Neural progenitor cell (in vitro differentiated cells): ENCODE measurements around the gene PTGS2.
"Not testable (repeated sequence)": the region's sequence is repeated elsewhere in the genome, so short reads cannot be mapped to it uniquely, and the experiment has no call there.

Source experiments
- EZH2 ChIP-seq: fragments of 200-600 bp; sonication (generic); IDR thresholded peaks from 2 replicates; pipeline ENCODE4 v1.6.1; 2017; ENCODE audit warnings: antibody characterized with exemption, mild to moderate bottlenecking, moderate library complexity
- EZH2phosphoT487 ChIP-seq: fragments of 200-600 bp; sonication (generic); IDR thresholded peaks from 2 replicates; pipeline ENCODE4 v1.6.1; 2017; ENCODE audit warnings: antibody characterized with exemption
- TF ChIP-seq, protein P1 (sequence below): fragments of 200-600 bp; sonication (generic); IDR thresholded peaks from 2 replicates; pipeline ENCODE4 v1.5.1; 2017; ENCODE audit warnings: antibody characterized with exemption, mild to moderate bottlenecking

- TF ChIP-seq, protein P1, sequence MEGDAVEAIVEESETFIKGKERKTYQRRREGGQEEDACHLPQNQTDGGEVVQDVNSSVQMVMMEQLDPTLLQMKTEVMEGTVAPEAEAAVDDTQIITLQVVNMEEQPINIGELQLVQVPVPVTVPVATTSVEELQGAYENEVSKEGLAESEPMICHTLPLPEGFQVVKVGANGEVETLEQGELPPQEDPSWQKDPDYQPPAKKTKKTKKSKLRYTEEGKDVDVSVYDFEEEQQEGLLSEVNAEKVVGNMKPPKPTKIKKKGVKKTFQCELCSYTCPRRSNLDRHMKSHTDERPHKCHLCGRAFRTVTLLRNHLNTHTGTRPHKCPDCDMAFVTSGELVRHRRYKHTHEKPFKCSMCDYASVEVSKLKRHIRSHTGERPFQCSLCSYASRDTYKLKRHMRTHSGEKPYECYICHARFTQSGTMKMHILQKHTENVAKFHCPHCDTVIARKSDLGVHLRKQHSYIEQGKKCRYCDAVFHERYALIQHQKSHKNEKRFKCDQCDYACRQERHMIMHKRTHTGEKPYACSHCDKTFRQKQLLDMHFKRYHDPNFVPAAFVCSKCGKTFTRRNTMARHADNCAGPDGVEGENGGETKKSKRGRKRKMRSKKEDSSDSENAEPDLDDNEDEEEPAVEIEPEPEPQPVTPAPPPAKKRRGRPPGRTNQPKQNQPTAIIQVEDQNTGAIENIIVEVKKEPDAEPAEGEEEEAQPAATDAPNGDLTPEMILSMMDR = not testable (repeated sequence)
- not testable (repeated sequence) for TF ChIP-seq EZH2, EZH2phosphoT487
These were observed 10.4 kb downstream of the PTGS2 start for GRCh38 chr1:186669784-186670183.
